ENCODE data around the gene UCHL5.

Gene UCHL5

GRCh38 chr1:193059282-193060114 is at the start of gene UCHL5, which contains the start of gene RO60:
Gene UCHL5, minus strand, starts transcription at chr1:193059360. Its CDS starts 100 bp downstream, at chr1:193059260.
Gene RO60, plus strand, starts transcription at chr1:193059612. Its CDS starts 9,443 bp downstream, at chr1:193069055.
- Histone ChIP-seq H3K4me2 (ENCODE audit: low read length) (peak within 1 kb of the TSS; percentile 92), H3K27ac (peak within 1 kb of the TSS; percentile 94), H3K27me3 (ENCODE audit: control insufficient read depth, insufficient read depth, low read length) (no peaks in the 10 kb centered on the region), H3K79me2 (peaks cover 19% of the 10 kb centered on the region), H3K36me3 (ENCODE audit: control insufficient read depth, insufficient read depth, low read length) (no peaks in the 10 kb centered on the region), H3K9me3 (ENCODE audit: control insufficient read depth, low read length) (no peaks in the 10 kb centered on the region), H3K4me3 (ENCODE audit: low read depth, low read length) (peak within 1 kb of the TSS; percentile 88), H2AFZ (peak within 1 kb of the TSS; percentile 91), H3K9ac (peak within 1 kb of the TSS; percentile 76), H3K4me1 (no peaks in the 10 kb centered on the region)
- TF ChIP-seq CTCF (IDR thresholded peaks at IDR 0.05): no peak

GRCh38 chr1:193108471-193108870 is 49.3 kb upstream of the UCHL5 start:
- H2AFZ ChIP-seq: no peak overlapping the region

GRCh38 chr1:193105821-193106177 is 46.6 kb upstream of the UCHL5 start:
- TF ChIP-seq CTCF (IDR thresholded peaks at IDR 0.05): no peak
- H3K9me3 ChIP-seq (ENCODE audit: control insufficient read depth, low read length): no peaks in the 10 kb centered on the region
- H3K4me3 ChIP-seq (ENCODE audit: low read depth, low read length): peak overlapping the region; percentile 77
- H3K27ac ChIP-seq: peak overlapping the region; percentile 72
- H3K27me3 ChIP-seq (ENCODE audit: control insufficient read depth, insufficient read depth, low read length): no peaks in the 10 kb centered on the region
- H3K9ac ChIP-seq: no peak overlapping the region
- H3K79me2 ChIP-seq: peaks cover 4% of the 10 kb centered on the region
- H3K4me1 ChIP-seq: no peaks in the 10 kb centered on the region
- peak overlapping the region; percentile 91 for H3K4me2 ChIP-seq (ENCODE audit: low read length)
- H2AFZ ChIP-seq: peak overlapping the region; percentile 89
- H3K36me3 ChIP-seq (ENCODE audit: control insufficient read depth, insufficient read depth, low read length): no peaks in the 10 kb centered on the region

More at GRCh38 chr1:193108471-193108870, 49.3 kb upstream of the UCHL5 start:
- TF ChIP-seq CTCF (IDR thresholded peaks at IDR 0.05): no peak
- no peaks in the 10 kb centered on the region for H3K79me2 ChIP-seq
- H3K9me3 ChIP-seq (ENCODE audit: control insufficient read depth, low read length): no peaks in the 10 kb centered on the region
- H3K27me3 ChIP-seq (ENCODE audit: control insufficient read depth, insufficient read depth, low read length): no peaks in the 10 kb centered on the region
- H3K4me3 ChIP-seq (ENCODE audit: low read depth, low read length): no peak overlapping the region
- H3K4me2 ChIP-seq (ENCODE audit: low read length): no peak overlapping the region
- no peaks in the 10 kb centered on the region for H3K36me3 ChIP-seq (ENCODE audit: control insufficient read depth, insufficient read depth, low read length)
- H3K27ac ChIP-seq: no peak overlapping the region
- H3K9ac ChIP-seq: no peak overlapping the region
- no peaks in the 10 kb centered on the region for H3K4me1 ChIP-seq

GRCh38 chr1:193104907-193105820 is 46.0 kb upstream of the UCHL5 start, which contains the start of gene GLRX2:
Gene GLRX2, minus strand, starts transcription at chr1:193105414. Its CDS starts 32 bp downstream, at chr1:193105382.
- no peaks in the 10 kb centered on the region for H3K9me3 ChIP-seq (ENCODE audit: control insufficient read depth, low read length)
- no peak within 1 kb of the TSS for H3K9ac ChIP-seq
- H3K27ac ChIP-seq: peak within 1 kb of the TSS; percentile 72
- H2AFZ ChIP-seq: peak within 1 kb of the TSS; percentile 89
- TF ChIP-seq CTCF (IDR thresholded peaks at IDR 0.05): no peak
- H3K36me3 ChIP-seq (ENCODE audit: control insufficient read depth, insufficient read depth, low read length): no peaks in the 10 kb centered on the region
- peak within 1 kb of the TSS; percentile 91 for H3K4me2 ChIP-seq (ENCODE audit: low read length)
- peaks cover 4% of the 10 kb centered on the region for H3K79me2 ChIP-seq
- no peaks in the 10 kb centered on the region for H3K27me3 ChIP-seq (ENCODE audit: control insufficient read depth, insufficient read depth, low read length)
- H3K4me3 ChIP-seq (ENCODE audit: low read depth, low read length): peak within 1 kb of the TSS; percentile 77
- H3K4me1 ChIP-seq: no peaks in the 10 kb centered on the region
